Ramos (cell line): Measurements from ENCODE around the gene ST7L.

ENCODE experiments used
- in situ Hi-C: fragments of 300-500 bp; cut with MboI; formaldehyde crosslinking; loops from one replicate; pipeline ENCODE4 v1.14.3; 2022; ENCODE audit warnings: low sequenced_read_pairs; ENCODE audit not compliant: unreplicated experiment

Gene ST7L

GRCh38 chr1:112554411-112554810, 64.5 kb downstream of the ST7L start:
- in situ Hi-C loops = no loop called here

DNA sequence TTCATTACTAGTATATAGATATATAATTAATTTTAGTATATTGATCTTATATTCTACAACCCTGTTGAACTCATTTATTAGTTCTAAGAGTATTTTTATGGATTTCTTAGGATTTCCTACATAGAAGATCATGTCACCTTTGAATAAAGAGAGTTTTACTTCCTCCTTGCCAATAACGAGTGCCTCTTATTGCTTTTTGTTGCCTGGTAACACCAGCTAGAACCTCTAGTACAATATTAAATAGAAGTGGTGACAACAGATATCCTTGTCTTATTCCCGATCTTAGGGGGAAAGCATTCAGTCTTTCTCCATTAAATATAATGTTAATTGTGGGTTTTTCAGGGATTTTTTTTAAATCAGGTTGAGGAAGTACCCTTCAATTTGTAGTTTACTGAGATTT, 69.4 kb downstream of the ST7L start:
- in situ Hi-C loops = no loop called here

DNA sequence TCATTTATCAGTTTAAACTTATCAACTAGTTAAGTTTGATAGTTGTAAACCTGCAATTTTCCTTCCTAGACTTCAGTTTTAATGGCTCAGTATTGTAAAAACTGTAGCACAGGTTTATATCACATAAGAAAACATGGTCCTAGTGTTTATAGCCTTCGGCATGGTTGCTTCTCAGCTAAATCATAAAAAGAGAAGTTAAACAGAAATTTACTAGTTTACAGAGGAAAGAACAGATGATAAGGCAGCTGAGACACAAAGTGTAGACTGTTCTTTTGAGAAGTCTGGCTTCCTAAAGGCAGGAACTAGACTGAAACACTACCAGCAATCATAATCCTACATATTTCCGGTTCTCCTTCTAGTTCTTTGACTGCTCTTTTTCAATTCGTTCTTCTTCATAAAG, 70.4 kb downstream of the ST7L start:
- in situ Hi-C loops = no loop called here

DNA sequence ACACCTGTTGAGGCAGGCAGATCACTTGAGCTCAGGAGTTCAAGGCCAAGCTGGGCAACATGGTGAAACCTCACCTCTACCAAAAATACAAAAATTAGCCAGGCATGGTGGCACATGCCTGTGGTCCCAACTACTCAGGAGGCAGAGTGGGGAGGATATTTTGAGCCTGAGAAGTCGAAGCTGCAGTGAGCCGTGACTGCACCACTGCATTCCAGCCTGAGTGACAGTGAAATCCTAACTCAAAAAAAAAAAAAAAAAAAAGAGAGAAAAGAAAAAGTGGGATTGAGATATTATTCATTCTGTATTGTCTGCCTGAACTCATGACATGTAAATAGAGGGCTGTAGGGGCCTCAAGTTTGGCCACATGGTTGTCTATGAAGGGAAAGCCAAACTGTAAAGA, 72.9 kb downstream of the ST7L start:
- in situ Hi-C loops = no loop called here

DNA sequence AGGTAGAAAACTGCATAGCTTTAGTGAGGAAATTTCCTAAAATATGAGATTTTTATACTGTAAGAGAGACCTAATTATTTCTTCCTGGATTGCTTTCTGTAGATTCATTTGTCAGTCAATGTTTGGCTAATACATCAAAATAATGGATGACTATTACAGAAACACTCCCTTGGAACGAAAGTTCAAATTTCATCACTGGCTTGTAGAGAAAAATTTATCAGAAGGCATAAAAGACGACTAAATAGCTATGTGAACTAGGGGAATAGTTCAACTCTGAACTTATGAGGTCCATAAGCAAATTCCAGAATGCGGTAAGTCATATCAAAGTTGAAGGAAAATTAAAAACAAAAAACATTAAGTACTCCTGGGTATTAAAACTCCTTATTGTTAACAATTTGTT, 74.2 kb downstream of the ST7L start:
- in situ Hi-C loops = no loop called here

DNA sequence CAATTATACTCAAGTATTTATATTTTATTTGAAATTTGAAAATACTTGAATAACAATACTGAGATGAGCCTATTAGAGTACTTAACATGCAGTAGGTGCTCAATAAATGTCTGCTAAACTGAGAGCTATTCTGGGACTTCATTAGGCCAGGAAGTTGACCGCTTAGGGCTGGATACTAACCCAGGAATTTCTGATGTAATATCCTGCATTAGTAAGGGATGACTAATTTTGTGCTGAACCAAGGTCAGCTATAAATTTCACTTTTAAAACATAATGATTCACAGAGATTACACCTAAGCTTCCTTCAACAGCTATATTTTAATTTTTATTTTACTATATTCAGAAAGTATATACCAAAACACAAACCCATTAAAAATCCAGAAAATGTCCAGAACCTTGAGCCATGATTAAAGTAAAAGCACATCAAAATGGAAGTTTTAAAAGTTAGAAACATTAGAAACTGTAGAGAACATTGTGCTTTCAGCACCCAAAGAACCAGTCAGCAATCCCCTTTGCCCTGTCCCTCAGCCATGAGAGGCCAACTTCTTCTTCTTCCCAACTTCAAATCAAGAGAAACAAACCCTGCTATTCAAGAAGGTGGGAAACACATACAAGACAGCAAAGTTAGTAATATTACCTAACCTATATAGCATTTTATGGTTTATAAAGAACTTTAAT, 74.8 kb downstream of the ST7L start:
- in situ Hi-C loops = no loop called here

GRCh38 chr1:112542206-112542973, 76.6 kb downstream of the ST7L start:
- in situ Hi-C loops = no loop called here

- in situ Hi-C loops = no loop called here
These were observed 77.6 kb downstream of the ST7L start for GRCh38 chr1:112541299-112541698.

DNA sequence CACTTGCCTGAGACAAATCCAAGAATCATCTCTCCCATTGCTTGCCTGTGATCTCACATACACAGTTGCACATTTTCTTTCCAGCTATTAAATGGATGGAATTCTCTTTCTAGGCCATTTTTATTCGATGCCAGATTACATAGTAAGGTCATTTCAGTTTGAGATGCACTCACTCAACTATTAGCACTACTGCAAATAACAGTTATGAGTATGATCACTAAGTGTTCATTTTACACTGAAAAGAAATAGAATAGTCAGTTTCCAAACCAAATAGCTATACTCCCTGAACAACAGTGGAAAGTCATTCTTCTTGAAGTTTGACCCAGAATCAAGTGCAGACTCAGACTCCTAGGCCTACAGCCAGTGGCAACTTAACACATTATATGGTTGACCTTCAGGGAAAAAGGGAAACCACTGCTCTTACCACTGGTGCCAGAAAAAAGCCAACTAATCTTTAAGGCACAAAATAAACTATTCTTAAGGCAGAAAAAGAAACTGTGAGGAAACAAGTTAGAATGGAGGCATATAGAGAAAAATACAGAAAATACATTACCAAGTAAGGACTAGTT, 78.6 kb downstream of the ST7L start:
- in situ Hi-C loops = no loop called here

DNA sequence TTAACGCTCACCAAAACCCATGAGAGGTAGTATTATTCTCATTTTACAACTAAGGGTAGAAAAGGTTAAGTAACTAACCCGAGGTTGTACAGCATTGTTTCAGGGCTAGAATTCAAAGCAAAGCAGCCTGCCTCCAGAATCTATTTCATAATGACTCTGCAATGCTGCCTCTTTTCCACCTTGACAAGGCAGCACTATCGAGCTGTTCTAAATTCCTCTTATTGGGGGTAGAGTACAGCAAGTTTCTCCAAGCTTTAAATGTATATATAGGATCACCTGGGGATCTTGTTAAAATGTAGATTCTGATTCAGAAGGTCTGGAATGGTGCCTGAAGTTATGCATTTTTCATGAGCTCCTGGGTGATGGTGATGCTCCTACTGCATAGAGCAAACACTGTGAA, 80.1 kb downstream of the ST7L start:
- in situ Hi-C loops = no loop called here

DNA sequence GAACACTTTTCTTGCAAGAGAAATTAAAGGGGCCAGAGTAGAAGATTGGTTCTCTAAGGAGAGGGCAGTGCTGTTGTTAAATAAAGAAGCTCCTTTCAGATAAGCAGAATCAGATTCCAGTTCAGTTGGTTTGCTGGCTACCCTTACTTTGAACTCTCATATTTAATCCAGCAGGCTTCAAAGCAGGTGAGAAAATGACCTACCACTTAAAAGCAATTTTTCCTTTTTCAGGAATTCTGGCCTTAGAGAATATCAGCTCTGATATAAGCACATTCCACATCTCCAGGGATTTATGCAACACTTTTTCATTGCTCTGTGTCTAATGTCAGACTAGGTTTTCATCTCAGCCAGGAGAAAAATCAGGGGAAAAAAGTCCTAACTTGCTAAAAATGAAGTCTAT, 81.5 kb downstream of the ST7L start:
- in situ Hi-C loops = no loop called here

DNA sequence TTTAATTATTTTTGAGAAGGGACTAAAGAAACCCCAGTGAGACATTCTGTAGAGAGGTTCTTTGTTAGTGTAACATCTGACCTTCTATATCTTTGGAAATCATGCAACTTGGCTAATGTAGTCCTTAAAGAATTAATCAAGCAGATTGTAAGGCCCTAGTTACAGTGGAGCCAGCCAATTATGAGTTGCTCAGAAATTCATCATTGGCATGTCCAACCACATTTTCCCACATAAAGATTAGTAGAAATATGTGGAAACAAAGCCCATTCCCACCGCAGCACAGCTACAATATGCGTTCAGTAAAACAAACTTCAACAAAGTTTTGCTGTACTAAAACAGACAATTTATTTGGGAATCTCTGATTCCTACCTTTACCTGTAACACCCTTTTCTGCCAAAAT, 82.4 kb downstream of the ST7L start:
- in situ Hi-C loops = no loop called here

- in situ Hi-C loops = no loop called here
These were observed 85.9 kb downstream of the ST7L start for GRCh38 chr1:112533029-112533428.

DNA sequence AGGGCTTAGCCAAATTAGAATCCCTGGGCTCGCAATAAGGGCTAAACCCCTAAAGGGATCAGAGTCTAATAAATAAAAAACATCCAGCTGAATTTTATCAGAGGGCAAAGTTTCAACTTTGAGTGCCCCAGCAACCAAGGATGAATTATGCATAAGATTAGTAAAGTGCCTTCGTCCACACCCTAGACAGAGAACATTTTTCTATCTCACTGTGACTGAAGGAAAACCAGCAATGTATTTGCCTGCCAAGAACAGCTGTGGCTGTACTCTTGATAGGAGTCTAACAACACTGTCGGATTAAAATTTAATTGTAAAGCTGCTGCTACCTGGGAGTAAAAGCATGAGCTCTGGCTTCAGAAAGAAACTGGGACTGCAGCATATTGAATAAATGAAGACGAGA, 86.9 kb downstream of the ST7L start:
- in situ Hi-C loops = no loop called here

DNA sequence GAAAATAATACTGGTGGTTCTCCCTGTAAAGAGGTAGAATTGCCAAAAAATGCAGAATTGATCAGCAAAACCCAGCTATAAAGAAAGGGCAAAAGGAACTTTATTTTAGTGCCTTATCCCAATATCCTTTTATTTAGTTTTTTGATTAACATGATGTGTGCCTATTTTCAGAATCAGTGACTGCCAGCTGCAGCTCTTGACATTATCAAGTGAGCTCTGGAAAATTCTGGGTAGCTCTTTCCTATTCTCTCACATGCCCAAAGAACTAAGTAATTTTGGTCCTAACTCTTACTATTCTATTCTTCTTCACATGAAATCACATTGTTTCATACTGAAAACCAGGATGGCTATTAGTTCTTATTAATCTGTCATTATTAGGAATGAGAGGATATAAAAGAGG, 88.1 kb downstream of the ST7L start:
- in situ Hi-C loops = no loop called here

DNA sequence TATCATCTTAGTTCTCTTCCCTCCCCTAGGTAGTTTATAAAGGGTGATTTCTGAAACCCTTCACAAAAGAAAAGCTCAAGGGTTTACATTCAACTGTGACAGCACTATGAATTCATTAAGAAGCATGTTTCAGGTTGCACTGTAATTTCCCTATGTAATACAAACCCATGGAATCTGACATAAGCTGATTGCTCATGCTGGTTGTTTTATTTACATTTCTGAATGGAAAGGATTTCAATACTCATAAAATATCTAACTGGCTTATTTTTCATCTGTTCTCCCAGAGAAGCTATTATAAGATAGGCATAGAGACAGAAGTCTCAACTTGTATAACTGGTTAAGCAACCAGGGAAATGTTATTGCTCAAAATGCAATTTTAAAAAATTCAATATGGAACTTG, 89.6 kb downstream of the ST7L start:
- in situ Hi-C loops = no loop called here

DNA sequence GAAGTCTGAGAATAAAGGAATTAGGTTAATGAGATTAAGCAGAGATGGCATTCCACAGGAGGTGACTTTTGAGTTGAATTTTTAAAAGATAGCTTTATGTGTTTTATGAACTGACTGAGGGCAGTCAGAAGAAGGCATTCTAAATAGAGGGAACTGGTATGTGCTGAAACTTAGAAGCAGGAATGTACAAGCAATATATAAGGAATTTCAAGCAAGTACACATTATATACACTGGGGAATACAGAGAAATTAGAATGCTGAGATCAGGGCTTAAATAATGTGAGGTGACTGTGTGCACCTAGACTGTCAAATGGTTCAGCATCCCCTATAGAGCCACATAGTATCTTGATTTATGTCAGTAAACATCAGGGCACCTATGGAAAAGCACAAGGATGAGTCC, 90.9 kb downstream of the ST7L start:
- in situ Hi-C loops = no loop called here

DNA sequence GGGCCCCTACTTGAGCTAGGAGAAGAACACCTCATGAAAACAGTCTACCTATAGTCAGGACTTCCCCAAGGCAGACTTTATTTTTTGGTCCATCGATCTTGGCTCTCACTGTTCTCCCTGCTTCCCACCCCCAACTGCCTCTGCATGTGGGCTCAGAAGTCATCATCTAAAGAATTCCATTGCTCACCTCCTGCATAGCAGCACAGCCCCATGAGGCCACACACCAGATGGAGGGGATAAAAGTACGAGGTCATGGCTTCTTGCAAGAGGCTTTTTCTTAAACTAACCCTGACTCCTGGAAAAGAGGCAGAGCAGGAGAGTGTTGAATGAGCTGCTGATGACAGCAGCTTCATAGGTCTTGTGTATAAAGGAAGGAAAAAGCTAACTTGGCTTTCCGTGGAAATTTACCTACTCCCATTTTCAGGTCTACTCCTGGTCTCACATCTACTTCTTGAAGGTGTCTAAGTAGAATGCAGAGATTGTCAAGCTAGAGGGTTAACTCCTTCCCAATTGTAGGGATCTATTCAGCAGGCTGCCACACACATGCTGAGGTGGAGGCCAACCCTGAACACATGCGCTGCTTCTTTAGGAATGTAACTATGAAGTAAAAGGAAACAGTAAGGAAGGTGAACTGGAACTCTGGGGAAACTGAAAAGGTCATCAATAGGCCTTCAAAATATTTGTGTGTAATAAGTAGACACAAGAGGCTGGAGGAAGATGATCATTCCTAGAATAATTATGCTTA, 91.5 kb downstream of the ST7L start:
- in situ Hi-C loops = no loop called here

GRCh38 chr1:112524986-112525385, 94.0 kb downstream of the ST7L start:
- in situ Hi-C loops = no loop called here

DNA sequence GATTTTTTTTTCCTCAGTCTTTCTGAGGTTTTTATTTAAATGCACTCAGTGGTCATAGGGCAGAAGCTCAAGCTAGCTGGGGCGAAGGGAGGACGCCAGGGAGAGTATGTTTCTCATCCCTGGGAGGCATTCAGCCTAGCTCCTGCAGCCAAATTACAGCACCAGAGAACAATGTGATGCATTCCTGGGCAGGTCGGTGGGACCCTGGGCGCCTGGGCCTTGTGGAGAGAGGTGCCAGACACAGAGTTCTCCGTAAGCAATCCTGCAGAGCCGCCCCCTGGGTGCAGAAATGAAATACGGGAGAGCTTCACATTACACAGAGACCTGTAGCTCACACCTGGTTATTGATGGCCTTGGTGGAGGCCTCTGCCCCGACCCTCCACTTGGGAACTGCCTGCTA, 94.7 kb downstream of the ST7L start:
- in situ Hi-C loops = no loop called here

DNA sequence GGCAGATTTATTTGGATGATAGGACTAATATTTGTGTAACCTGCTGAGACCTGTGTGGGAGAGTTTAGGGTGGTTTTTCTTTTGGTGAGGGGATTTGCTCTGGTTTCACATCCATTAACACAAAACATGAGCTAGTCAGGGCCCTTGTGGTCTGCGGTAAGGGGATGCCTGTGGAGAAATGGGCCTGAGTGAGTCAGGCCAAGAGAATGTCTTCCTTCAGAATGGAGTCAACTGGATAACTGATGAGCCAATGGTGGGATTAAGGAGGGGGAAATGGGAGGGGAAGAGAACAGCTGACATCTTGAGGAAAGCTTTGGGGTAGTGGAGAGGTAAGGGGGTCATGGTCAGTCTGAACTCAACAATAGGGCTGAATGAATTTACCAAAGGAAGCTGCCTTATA, 96.3 kb downstream of the ST7L start:
- in situ Hi-C loops = no loop called here
